BJ (cell line): ENCODE data around the gene PNMA3. TPM values are rescaled to one million over a fixed set of nuclear protein-coding genes. Genes with fewer than 3 reads are reported as not detected.
"Not testable (repeated sequence)": the region's sequence is repeated elsewhere in the genome, so short reads cannot be mapped to it uniquely, and the experiment has no call there.

ENCODE experiments used
- CTCF ChIA-PET: fragments of 350-600 bp; formaldehyde crosslinking; extraction: SDS; loops from one replicate; lab custom pipeline; 2021; ENCODE audit warnings: antibody characterized with exemption, inconsistent platforms; lab: Yijun Ruan, JAX
- POLR2A ChIA-PET: fragments of 300-600 bp; sonication (Branson Sonifier 250); formaldehyde crosslinking; extraction: SDS; loops from one replicate; lab custom pipeline; 2021; ENCODE audit warnings: antibody characterized with exemption; lab: Charles Lee
- DNase-seq: peaks from one replicate; pipeline ENCODE4 v3.0.0-alpha.2; 2011; ENCODE audit warnings: low read depth
- H3K27me3 ChIP-seq: 2 replicates; pipeline ENCODE4 v1.6.0; 2011; ENCODE audit warnings: low read length; ENCODE audit not compliant: control insufficient read depth, insufficient read depth
- H3K36me3 ChIP-seq: 2 replicates; pipeline ENCODE4 v1.5.1; 2011; ENCODE audit warnings: low read length; ENCODE audit not compliant: control insufficient read depth, insufficient read depth
- H3K4me3 ChIP-seq: 2 replicates; pipeline ENCODE4 v1.5.1; 2011; ENCODE audit warnings: low read depth, mild to moderate bottlenecking, control low read depth, low read length
- polyA plus RNA-seq: library from polyadenylated mRNA; depleted of rRNA; stranded (reverse); fragments of >200 nt; gene quantifications from 2 replicates; pipeline ENCODE4 v1.2.3, GENCODE V29; 2011
- TF ChIP-seq, protein P1 (sequence below): IDR thresholded peaks from 2 replicates; pipeline ENCODE4 v1.5.1; 2011; ENCODE audit warnings: low read depth, mild to moderate bottlenecking, control low read depth, inconsistent platforms, low read length, moderate library complexity; ENCODE audit not compliant: insufficient read depth

The PNMA3 gene
- polyA plus RNA-seq, 1 experiment, result 0.13 TPM

DNA sequence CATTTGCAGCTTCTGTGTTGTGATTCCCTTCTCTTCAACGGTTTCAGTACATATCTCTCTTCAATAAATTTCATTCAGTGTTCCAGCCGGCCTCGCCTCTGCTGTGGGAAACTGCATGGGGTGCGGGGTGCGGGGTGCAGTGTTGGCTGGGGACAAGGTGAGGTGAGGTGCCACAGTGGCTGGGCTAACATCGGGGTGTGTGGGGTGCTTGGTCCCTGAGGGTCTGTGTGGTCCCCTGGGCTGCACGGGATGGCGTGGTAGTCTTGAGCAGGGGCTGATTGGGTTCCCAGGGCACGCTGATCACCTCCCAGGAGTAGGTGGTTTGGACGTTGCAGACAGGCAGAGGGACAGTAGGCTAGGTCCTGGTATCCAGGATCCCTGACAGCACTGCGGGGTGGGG, 18.7 kb downstream of the PNMA3 start:
- ChIA-PET POLR2A (no interaction called here), CTCF (no interaction called here)
- Histone ChIP-seq H3K27me3 (no peaks in the 10 kb centered on the region), H3K36me3 (no peaks in the 10 kb centered on the region), H3K4me3 (no peak overlapping the region)
- TF ChIP-seq, protein P1, sequence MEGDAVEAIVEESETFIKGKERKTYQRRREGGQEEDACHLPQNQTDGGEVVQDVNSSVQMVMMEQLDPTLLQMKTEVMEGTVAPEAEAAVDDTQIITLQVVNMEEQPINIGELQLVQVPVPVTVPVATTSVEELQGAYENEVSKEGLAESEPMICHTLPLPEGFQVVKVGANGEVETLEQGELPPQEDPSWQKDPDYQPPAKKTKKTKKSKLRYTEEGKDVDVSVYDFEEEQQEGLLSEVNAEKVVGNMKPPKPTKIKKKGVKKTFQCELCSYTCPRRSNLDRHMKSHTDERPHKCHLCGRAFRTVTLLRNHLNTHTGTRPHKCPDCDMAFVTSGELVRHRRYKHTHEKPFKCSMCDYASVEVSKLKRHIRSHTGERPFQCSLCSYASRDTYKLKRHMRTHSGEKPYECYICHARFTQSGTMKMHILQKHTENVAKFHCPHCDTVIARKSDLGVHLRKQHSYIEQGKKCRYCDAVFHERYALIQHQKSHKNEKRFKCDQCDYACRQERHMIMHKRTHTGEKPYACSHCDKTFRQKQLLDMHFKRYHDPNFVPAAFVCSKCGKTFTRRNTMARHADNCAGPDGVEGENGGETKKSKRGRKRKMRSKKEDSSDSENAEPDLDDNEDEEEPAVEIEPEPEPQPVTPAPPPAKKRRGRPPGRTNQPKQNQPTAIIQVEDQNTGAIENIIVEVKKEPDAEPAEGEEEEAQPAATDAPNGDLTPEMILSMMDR, result no peak
- DNase-seq, result no peak

DNA sequence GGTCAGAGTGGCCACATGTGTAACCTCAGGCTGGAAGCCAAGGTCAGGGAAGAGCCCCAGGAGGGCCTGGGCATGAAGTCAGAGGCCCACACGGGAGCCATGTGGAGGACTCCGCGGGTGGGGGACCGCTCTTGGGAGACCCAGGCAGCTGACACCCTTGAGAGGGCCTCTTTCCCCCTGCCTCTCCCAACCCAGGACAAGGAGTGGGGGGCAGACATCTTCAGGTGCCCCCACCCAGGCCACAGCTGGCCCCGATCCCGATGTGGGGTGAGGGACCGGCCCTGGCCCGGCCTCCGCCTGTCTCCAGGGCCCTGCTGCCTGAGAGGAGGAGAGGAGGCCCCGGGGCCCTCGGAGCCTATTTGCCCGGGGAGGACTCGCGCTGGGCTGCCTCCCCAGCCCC, 19.1 kb downstream of the PNMA3 start:
- POLR2A ChIA-PET, result no interaction called here
- Histone ChIP-seq H3K27me3 (no peaks in the 10 kb centered on the region), H3K36me3 (no peaks in the 10 kb centered on the region), H3K4me3 (no peak overlapping the region)
- CTCF ChIA-PET, result no interaction called here
- no peak for DNase-seq
- TF ChIP-seq, protein P1, result no peak

GRCh38 chrX:153077437-153078135, 21.3 kb downstream of the PNMA3 start:
- CTCF ChIA-PET, H3K36me3 ChIP-seq, DNase-seq, H3K4me3 ChIP-seq, H3K27me3 ChIP-seq, POLR2A ChIA-PET: not testable (repeated sequence)

- DNase-seq, H3K36me3 ChIP-seq, CTCF ChIA-PET, POLR2A ChIA-PET, H3K27me3 ChIP-seq, H3K4me3 ChIP-seq: not testable (repeated sequence)
Measured at GRCh38 chrX:153083238-153083923, 27.1 kb downstream of the PNMA3 start.

DNA sequence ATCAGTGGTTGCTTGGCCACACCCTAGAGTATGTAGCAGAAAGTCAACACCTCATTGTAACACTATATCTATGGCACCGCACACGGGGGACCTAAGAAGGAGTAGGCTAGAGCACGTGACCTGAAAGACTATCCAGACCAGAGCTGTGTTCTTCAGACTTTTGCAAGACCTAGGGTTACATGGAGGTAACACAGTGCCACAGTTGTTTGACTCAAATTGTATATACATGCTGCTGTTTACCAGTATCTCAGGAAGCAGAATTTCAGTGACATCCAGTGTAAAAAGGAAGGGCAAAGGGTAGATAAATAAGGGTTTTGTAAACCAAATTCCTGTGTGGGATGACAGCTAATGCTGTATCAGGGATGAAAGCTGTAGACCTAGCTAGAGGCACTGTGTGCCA, 46.1 kb downstream of the PNMA3 start:
- no peaks in the 10 kb centered on the region for H3K27me3 ChIP-seq
- no peak for DNase-seq
- H3K36me3 ChIP-seq, result no peaks in the 10 kb centered on the region
- no peak overlapping the region for H3K4me3 ChIP-seq
- CTCF ChIA-PET, result no interaction called here
- TF ChIP-seq, protein P1, result no peak
- POLR2A ChIA-PET, result no interaction called here

DNA sequence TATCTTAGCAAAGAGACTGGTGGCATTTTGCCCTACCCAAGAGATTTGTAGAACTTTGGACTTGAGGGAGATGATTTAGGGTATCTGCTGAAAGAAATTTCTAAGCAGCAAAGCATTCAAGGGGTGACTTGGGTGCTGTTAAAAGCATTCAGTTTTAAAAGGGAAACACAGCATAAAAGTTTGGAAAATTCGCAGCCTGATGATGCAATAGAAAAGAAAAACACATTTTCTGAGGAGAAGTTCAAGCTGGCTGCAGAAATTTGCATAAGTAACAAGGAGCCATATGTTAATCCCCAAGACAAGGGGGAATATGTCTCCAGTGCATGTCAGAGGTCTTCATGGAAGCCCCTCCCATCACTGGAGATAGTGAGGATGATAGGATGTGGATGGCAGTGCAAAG, 48.7 kb downstream of the PNMA3 start:
- H3K27me3 ChIP-seq, DNase-seq, H3K4me3 ChIP-seq, POLR2A ChIA-PET, CTCF ChIA-PET, H3K36me3 ChIP-seq: not testable (repeated sequence)

DNA sequence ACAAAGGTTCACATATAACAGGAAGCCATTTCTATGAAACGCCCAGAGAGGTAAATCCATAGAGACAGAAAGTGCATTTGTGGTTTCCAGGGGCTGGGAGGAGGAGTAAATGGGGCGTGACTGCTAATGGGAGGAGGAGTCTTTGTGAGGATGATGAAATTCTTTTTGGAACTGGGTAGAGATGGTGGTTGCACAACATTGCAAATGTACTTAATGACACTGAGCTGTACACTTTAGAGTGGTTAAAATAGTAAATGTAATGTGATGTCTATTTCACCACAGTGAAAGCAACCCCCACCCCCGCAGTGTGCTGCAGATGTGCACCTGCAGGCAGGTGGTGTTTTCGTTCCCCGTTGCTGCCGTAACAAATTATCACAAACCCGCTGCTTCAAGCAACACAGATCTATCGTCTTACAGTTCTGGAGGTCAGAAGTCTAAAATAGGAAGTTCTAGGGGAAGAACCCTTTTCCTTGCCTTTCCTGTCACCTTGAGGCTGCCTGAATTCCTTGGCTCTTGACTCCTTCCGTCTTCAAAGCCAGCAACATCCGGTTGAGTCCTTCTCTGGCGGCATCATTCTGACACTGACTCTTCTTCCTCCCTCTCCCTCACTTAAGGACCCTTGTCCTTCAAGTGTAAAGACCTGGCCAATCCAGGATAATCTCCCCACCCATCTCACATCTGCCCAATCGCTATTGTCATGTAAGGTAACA, 50.0 kb downstream of the PNMA3 start:
- POLR2A ChIA-PET, CTCF ChIA-PET, H3K36me3 ChIP-seq, DNase-seq, H3K27me3 ChIP-seq, H3K4me3 ChIP-seq: not testable (repeated sequence)
